Renal cortex interstitium (tissue), 11 donors: ENCODE results near the gene RABGAP1. TPM values are rescaled to one million over a fixed set of nuclear protein-coding genes. Genes with fewer than 3 reads are reported as not detected.

Source experiments
- DNase-seq, 11 donors: peaks; one replicate each; pipeline ENCODE4 v3.0.0-alpha.2; 2013; ENCODE audit warnings: low read depth in 9 of 11, low spot score in 4 of 11; ENCODE audit errors: extremely low read depth in 1 of 11
- polyA plus RNA-seq, 3 donors: library from polyadenylated mRNA; unstranded; fragments of 120-200 nt; gene quantifications; one replicate each; pipeline ENCODE4 v1.2.1, GENCODE V29; 2013; ENCODE audit not compliant: insufficient read length in 3 of 3

Gene RABGAP1
- polyA plus RNA-seq, 3 donors: 59.5 to 67.8 (median 67.3) TPM

GRCh38 chr9:123119566-123119965, 178.7 kb downstream of the RABGAP1 start:
- DNase-seq: no peak

- DNase-seq: no peak
Measured at GRCh38 chr9:123120131-123120530, 179.3 kb downstream of the RABGAP1 start.

- no peak for DNase-seq
Measured at GRCh38 chr9:123120953-123121352, 180.1 kb downstream of the RABGAP1 start.

- DNase-seq: peak in 1 of 11 donors; percentile 19
Measured at GRCh38 chr9:123121457-123121856, 180.6 kb downstream of the RABGAP1 start.

- DNase-seq: no peak
Measured at GRCh38 chr9:123127512-123128075, 186.8 kb downstream of the RABGAP1 start.

GRCh38 chr9:123128591-123128990, 187.8 kb downstream of the RABGAP1 start:
- DNase-seq: no peak

GRCh38 chr9:123129423-123129822, 188.6 kb downstream of the RABGAP1 start:
- DNase-seq: no peak

GRCh38 chr9:123131258-123131657, 190.4 kb downstream of the RABGAP1 start:
- no peak for DNase-seq

GRCh38 chr9:123131993-123132392, 191.2 kb downstream of the RABGAP1 start:
- DNase-seq: no peak

- no peak for DNase-seq
Measured at GRCh38 chr9:123132696-123133095, 191.9 kb downstream of the RABGAP1 start.

- DNase-seq: no peak
Measured at GRCh38 chr9:123135430-123135829, 194.6 kb downstream of the RABGAP1 start.

GRCh38 chr9:123138163-123138562, 197.3 kb downstream of the RABGAP1 start:
- peak in 3 of 11 donors; percentile 13 to 34 (median 15) for DNase-seq

- DNase-seq: no peak
Measured at GRCh38 chr9:123149067-123149466, 208.2 kb downstream of the RABGAP1 start.

- no peak for DNase-seq
Measured at GRCh38 chr9:123150708-123151503, 210.1 kb downstream of the RABGAP1 start.

Other genes with a start within 250 kb of the RABGAP1 start
- gene OR1L4, start 217.0 kb upstream of the RABGAP1 start, polyA plus RNA-seq: not detected
- not detected for gene OR1L6, start 198.7 kb upstream of the RABGAP1 start, polyA plus RNA-seq
- gene OR5C1, start 152.1 kb upstream of the RABGAP1 start, polyA plus RNA-seq: not detected
- not detected for gene OR1K1, start 140.9 kb upstream of the RABGAP1 start, polyA plus RNA-seq
- 10 to 100 TPM; 31.0 to 36.7 (median 31.4) TPM for gene PDCL, start 112.4 kb upstream of the RABGAP1 start, polyA plus RNA-seq
- 10 to 100 TPM; 45.2 to 47.6 (median 46.3) TPM for gene RC3H2, start 35.7 kb upstream of the RABGAP1 start, polyA plus RNA-seq
- gene ZBTB6, start 27.7 kb upstream of the RABGAP1 start, polyA plus RNA-seq: 10 to 100 TPM; 12.5 to 14.0 (median 13.9) TPM
- 10 to 100 TPM; 19.2 to 22.6 (median 20.8) TPM for gene ZBTB26, start 9.5 kb upstream of the RABGAP1 start, polyA plus RNA-seq
- under 1 TPM in 2 of 3 donors, not detected in 1; 0.32 to 0.33 TPM for gene GPR21, start 92.6 kb downstream of the RABGAP1 start, polyA plus RNA-seq